Measurements from ENCODE around the gene FOSL2. TPM values are rescaled to one million over a fixed set of nuclear protein-coding genes. Genes with fewer than 3 reads are reported as not detected.

The FOSL2 gene
- total and polyA plus RNA-seq, 2 donors (not counting 1 experiment from before 2014, with no cell fraction given): 2.5 to 37.7 TPM

GRCh38 chr2:28356095-28356911 lies 36.4 kb upstream of the FOSL2 start:
- H3K27ac ChIP-seq (ENCODE audit: low read length in 2 of 2): no peak overlapping the region
- CTCF ChIA-PET: no interaction called here
- H3K9me3 Mint-ChIP-seq (ENCODE audit: insufficient read depth): no peaks in the 10 kb centered on the region
- H2AFZ ChIP-seq (ENCODE audit: insufficient read depth, low read depth, low read length, poor library complexity, severe bottlenecking): no peak overlapping the region
- H3K4me3 Mint-ChIP-seq: no peak overlapping the region
- H3K79me2 ChIP-seq (ENCODE audit: control insufficient read depth, insufficient read depth, low read length): no peaks in the 10 kb centered on the region
- ATAC-seq (ENCODE audit: low read depth) (no peak), DNase-seq (no peak)
- H3K4me2 ChIP-seq (replicated peaks; ENCODE audit: low read depth, low read length, poor library complexity, severe bottlenecking): no peak overlapping the region
- intact Hi-C loops (cut with micrococcal nuclease): no loop called here
- TF ChIP-seq CTCF (IDR thresholded peaks at IDR 0.05): no peak
- TF ChIP-seq EZH2 (IDR thresholded peaks at IDR 0.05; ENCODE audit: borderline replicate concordance, insufficient read depth, low read depth, low read length, poor library complexity, severe bottlenecking): no peak
- H3K4me3 ChIP-seq (ENCODE audit: control extremely low read depth in 1 of 5, extremely low read depth in 1 of 5, insufficient read depth in 1 of 5, low read depth in 2 of 5, low read length in 4 of 5): no peak overlapping the region
- no peaks in the 10 kb centered on the region for H3K36me3 ChIP-seq (replicated peaks in 1 of 2; ENCODE audit: control extremely low read depth in 1 of 2, control insufficient read depth in 1 of 2, extremely low read depth in 1 of 2, insufficient read depth in 2 of 2, low read length in 1 of 2)
- WGBS (ENCODE audit: insufficient coverage): 71% methylated on average over 14 of the region's 17 CpGs
- peaks cover 0 to 9% (median 0%) of the 10 kb centered on the region in 3 donors for H3K9me3 ChIP-seq (ENCODE audit: control extremely low read depth in 1 of 3, control insufficient read depth in 2 of 3, insufficient read depth in 1 of 3, low read length in 2 of 3)
- no peaks in the 10 kb centered on the region for H3K27me3 Mint-ChIP-seq
- H3K27me3 ChIP-seq (replicated peaks in 1 of 4; ENCODE audit: control extremely low read depth in 1 of 4, control insufficient read depth in 3 of 4, insufficient read depth in 4 of 4, low read length in 3 of 4): peaks cover 0 to 6% (median 0%) of the 10 kb centered on the region in 4 experiments
- peaks cover 11 to 22% of the 10 kb centered on the region in 2 donors for H3K4me1 ChIP-seq (ENCODE audit: control insufficient read depth in 2 of 2, insufficient read depth in 2 of 2, low read length in 2 of 2)
- peaks cover 23% of the 10 kb centered on the region for H3K4me1 Mint-ChIP-seq
- H3K27ac Mint-ChIP-seq: peak overlapping the region; percentile 26
- POLR2A ChIA-PET: no interaction called here
- H3K9ac ChIP-seq (ENCODE audit: low read length): no peak overlapping the region
- H4K20me1 ChIP-seq (ENCODE audit: control insufficient read depth, insufficient read depth, low read length, poor library complexity, severe bottlenecking): no peaks in the 10 kb centered on the region

GRCh38 chr2:28357055-28357454 lies 35.6 kb upstream of the FOSL2 start:
- POLR2A ChIA-PET: no interaction called here
- WGBS (ENCODE audit: insufficient coverage): 87% methylated on average over 3 of the region's 5 CpGs
- Mint-ChIP-seq H3K4me3 (no peak overlapping the region), H3K4me1 (peaks cover 24% of the 10 kb centered on the region), H3K9me3 (ENCODE audit: insufficient read depth) (no peaks in the 10 kb centered on the region), H3K27me3 (peaks cover under 1% of the 10 kb centered on the region), H3K27ac (peak overlapping the region; percentile 26)
- no peak overlapping the region for H3K9ac ChIP-seq (ENCODE audit: low read length)
- DNase-seq (no peak), ATAC-seq (ENCODE audit: low read depth) (no peak)
- H3K4me2 ChIP-seq (replicated peaks; ENCODE audit: low read depth, low read length, poor library complexity, severe bottlenecking): no peak overlapping the region
- TF ChIP-seq EZH2 (IDR thresholded peaks at IDR 0.05; ENCODE audit: borderline replicate concordance, insufficient read depth, low read depth, low read length, poor library complexity, severe bottlenecking) (no peak), CTCF (IDR thresholded peaks at IDR 0.05) (no peak)
- H2AFZ ChIP-seq (ENCODE audit: insufficient read depth, low read depth, low read length, poor library complexity, severe bottlenecking): no peak overlapping the region
- no peaks in the 10 kb centered on the region for H3K36me3 ChIP-seq (replicated peaks in 1 of 2; ENCODE audit: control extremely low read depth in 1 of 2, control insufficient read depth in 1 of 2, extremely low read depth in 1 of 2, insufficient read depth in 2 of 2, low read length in 1 of 2)
- intact Hi-C loops (cut with micrococcal nuclease): no loop called here
- no peaks in the 10 kb centered on the region for H4K20me1 ChIP-seq (ENCODE audit: control insufficient read depth, insufficient read depth, low read length, poor library complexity, severe bottlenecking)
- no peak overlapping the region for H3K4me3 ChIP-seq (ENCODE audit: control extremely low read depth in 1 of 5, extremely low read depth in 1 of 5, insufficient read depth in 1 of 5, low read depth in 2 of 5, low read length in 4 of 5)
- no peak overlapping the region for H3K27ac ChIP-seq (ENCODE audit: low read length in 2 of 2)
- H3K4me1 ChIP-seq (ENCODE audit: control insufficient read depth in 2 of 2, insufficient read depth in 2 of 2, low read length in 2 of 2): peaks cover 11 to 22% of the 10 kb centered on the region in 2 donors
- peaks cover 0 to 7% (median 0%) of the 10 kb centered on the region in 4 experiments for H3K27me3 ChIP-seq (replicated peaks in 1 of 4; ENCODE audit: control extremely low read depth in 1 of 4, control insufficient read depth in 3 of 4, insufficient read depth in 4 of 4, low read length in 3 of 4)
- H3K79me2 ChIP-seq (ENCODE audit: control insufficient read depth, insufficient read depth, low read length): no peaks in the 10 kb centered on the region
- CTCF ChIA-PET: no interaction called here
- peaks cover 0 to 9% (median 0%) of the 10 kb centered on the region in 3 donors for H3K9me3 ChIP-seq (ENCODE audit: control extremely low read depth in 1 of 3, control insufficient read depth in 2 of 3, insufficient read depth in 1 of 3, low read length in 2 of 3)
